ENCODE results near the gene CNPY1. TPM values are rescaled to one million over a fixed set of nuclear protein-coding genes. Genes with fewer than 3 reads are reported as not detected.
A peak's percentile ranks its signal among the peaks of the same experiment; 100 is the strongest.
"Not testable (repeated sequence)": the region's sequence is repeated elsewhere in the genome, so short reads cannot be mapped to it uniquely, and the experiment has no call there.

The CNPY1 gene
- total RNA-seq, 1 donor from 2014 or later, result 2.2 TPM

- no peak for DNase-seq (ENCODE audit: low read depth)
These were observed 12.3 kb downstream of the CNPY1 start for GRCh38 chr7:155533827-155534690.

DNA sequence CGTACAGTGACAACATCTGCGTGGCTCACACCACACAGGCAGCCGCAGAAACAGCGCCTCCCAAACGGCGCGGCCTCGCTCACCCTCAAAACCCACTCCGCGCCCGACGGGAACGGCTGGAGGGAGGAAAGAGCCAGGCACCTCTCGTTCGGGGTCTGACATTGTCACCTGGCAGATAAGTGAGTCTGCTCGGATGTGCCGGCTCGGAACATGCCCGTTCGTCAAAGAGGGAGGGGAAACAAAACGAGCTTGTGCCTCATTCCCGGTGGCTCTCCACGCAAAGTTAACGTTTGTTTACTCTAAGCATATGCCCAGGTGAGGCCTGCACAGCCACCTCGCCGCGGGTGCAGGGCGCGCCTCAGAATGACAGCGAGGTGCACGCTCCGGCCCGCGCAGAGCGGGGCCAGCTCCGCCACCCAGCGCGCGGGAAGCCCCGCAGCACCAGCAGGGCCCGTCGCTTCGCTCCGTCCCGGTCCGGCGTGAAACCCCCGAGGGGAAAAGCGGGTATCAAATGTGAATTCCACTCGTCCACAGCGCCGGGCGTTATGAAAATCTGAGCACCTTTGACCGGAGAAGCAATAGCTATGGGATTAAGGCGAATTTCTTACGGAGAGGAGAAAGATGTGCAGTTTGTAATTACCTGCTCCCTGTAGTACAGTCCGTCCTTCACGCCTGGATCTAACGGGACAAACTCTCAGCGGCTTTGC, 13.1 kb downstream of the CNPY1 start:
- DNase-seq (ENCODE audit: low read depth), result peak; percentile 30

GRCh38 chr7:155532792-155533119, 13.6 kb downstream of the CNPY1 start:
- no peak for DNase-seq (ENCODE audit: low read depth)

DNA sequence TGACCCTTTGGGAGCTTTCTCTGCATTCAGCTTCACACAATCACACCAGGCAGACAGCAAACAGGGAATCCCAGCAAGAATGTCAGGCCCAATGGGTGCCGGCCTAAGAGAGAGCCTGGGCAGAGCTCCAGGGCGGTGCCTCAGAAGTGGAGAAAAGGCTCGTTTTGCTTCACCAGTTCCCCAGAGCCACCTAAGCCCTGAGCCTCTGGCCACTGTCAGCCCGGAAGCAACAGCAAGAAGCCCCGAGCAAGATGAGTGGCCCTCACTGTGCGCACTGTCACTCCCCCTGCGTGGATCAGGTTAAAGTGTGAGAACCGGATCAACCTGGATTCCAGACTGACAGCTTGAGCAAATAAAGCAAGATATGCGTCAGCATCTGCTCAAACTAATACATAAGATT, 14.7 kb downstream of the CNPY1 start:
- no peak for DNase-seq (ENCODE audit: low read depth)

DNA sequence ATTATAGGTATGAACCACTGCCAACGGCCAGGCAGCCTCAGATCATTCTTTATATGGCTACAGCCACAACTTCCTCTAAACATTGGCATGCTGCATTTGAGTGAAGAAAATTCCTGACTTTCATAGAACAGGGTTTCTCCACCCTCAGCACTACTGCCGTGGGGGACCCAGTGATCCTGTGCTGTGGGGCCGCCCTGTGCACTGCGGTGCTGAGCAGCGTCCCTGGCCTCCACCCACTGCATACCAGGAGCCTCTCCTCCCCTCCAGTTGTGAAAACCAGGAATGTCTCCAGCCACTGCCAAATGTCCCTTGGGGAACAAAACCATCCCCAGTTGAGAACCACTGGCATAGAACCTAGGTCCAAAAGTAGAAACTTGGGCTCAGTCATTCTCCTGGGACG, 15.8 kb downstream of the CNPY1 start:
- peak; percentile 40 for DNase-seq (ENCODE audit: low read depth)

GRCh38 chr7:155529845-155530244, 16.5 kb downstream of the CNPY1 start:
- DNase-seq (ENCODE audit: low read depth), result no peak

DNA sequence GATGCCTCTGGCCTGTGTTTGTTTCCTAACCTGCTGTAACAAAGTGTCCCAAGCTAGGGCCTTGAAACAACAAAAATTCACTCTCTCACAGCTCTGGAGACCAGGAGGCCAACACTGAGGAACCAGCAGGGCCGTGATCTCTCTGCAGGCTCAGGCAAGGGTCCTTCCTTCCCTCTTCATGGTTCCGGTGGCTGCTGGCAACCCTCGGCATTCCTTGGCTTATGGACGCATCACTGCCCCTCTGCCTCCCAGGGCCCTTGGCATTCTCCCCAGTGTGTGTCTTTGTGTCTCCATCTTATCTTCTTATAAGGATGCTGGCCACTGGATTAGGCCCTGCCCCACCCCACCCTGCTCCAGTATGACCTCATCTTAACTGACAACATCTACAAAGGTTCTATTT, 17.0 kb downstream of the CNPY1 start:
- DNase-seq (ENCODE audit: low read depth), result no peak

- DNase-seq (ENCODE audit: low read depth), result no peak
These were observed 18.7 kb downstream of the CNPY1 start for GRCh38 chr7:155527664-155528063.

GRCh38 chr7:155526225-155526624, 20.1 kb downstream of the CNPY1 start:
- no peak for DNase-seq (ENCODE audit: low read depth)

GRCh38 chr7:155524018-155524556, 22.3 kb downstream of the CNPY1 start:
- peak; percentile 19 for DNase-seq (ENCODE audit: low read depth)

GRCh38 chr7:155523168-155523675, 23.1 kb downstream of the CNPY1 start:
- no peak for DNase-seq (ENCODE audit: low read depth)

DNA sequence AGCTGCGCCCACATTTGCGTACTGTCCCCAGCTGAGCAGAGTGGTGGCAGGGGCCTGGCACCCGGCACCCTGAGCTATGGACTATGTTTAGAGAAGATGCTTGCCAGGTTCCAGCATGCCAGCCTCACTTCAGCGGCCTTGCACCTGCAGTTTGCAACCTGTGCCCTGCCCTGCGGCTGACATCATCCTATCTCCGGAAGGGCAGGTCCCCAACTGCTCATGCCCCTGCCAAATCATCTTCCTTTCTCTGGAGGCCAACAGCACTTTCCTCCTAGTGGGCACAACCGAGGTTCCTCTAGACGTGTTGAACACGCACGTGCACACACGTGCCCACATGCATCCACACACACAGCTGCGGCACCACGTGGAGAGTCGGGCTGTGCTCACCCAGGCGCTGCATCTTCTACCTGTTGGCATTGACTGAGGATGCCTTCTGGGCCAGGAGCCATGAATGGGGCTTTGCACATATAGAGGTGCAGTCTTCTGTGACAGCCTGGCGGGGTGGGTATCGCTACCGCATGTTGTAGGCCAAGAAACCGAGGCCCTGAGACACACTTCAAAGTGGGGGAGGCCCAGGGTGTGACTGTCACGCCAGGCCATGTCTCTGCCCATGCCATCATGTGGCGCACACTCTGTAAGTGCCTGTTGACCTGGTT, 24.5 kb downstream of the CNPY1 start:
- no peak for DNase-seq (ENCODE audit: low read depth)

DNA sequence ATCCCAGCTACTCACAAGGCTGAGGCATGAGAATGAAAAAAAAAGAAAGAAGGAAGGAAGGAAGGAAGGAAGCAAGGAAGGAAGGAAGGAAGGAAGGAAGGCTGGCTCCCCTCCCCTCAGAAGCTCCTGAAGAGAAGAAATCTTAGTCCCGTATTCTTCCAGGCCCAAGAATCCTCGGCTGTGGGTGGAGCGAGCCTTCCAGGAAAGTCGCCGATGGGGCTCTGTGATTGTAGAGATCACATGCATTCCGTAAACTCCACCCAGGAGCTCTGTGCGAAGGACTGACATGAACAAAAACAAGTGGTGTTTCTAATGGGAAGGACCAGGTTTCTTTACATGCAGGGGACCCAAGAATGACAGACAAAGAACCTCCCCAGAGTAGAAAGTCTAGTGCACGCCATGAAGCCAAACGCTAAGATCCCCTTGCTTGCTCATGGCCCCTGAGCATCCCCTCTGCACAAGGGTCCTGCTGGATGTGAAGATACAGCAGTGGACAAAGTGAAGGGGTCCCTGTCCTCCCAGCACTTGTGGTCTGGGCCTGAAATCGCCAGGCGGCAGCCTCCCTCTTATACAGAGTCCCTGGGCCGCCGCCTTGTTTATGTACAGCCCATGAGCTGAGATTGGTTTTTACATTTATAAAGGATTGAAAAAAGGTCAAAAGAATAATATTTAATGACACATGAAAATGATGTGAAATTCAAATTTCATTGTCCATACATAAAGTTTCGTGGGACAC, 25.2 kb downstream of the CNPY1 start:
- no peak for DNase-seq (ENCODE audit: low read depth)

- DNase-seq (ENCODE audit: low read depth), result no peak
These were observed 26.2 kb downstream of the CNPY1 start for GRCh38 chr7:155520114-155520513.

DNA sequence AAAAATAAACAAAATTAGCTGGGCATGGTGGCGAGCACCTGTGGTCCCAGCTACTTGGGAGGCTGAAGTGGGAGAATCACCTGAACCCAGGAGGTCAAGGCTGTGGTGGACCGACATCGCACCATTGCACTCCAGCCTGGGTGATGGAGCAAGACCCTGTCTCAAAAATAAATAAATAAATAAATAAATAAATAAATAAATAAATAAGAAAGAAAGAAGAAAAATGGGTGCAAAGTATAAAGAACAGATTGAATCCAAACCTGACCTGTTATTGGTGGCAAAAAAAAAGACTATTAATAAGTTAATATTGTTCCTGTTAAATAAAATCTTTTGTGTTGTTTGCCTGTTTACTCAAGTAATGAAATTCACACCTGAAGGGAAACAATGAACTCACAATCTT, 27.0 kb downstream of the CNPY1 start:
- not testable (repeated sequence) for DNase-seq (ENCODE audit: low read depth)

GRCh38 chr7:155518633-155519032, 27.7 kb downstream of the CNPY1 start:
- DNase-seq (ENCODE audit: low read depth), result no peak

- no peak for DNase-seq (ENCODE audit: low read depth)
These were observed 28.4 kb downstream of the CNPY1 start for GRCh38 chr7:155517969-155518368.

GRCh38 chr7:155517452-155517851, 28.9 kb downstream of the CNPY1 start:
- no peak for DNase-seq (ENCODE audit: low read depth)

GRCh38 chr7:155516466-155516865, 29.9 kb downstream of the CNPY1 start:
- DNase-seq (ENCODE audit: low read depth), result no peak

DNA sequence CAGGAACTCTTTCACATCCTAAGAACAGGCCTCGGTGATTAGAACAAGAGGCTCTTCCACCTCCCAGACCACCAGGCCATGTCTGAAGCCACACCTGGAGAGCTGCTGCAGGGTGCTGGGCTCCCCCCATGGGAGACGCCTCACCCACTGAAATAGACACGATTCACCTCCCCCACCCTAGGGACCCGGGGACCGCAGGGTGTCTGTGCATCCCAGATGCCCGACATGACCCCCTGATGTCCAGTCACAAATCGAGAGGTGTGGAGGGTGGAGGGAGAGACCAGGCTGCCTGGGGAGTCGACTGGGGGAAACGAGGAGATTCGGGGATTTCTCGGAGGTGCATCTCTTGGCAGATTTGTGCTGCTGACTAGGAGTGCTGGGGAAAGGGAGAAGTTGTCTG, 31.0 kb downstream of the CNPY1 start:
- DNase-seq (ENCODE audit: low read depth), result no peak

GRCh38 chr7:155514296-155514695, 32.1 kb downstream of the CNPY1 start:
- DNase-seq (ENCODE audit: low read depth), result no peak

All from myocyte (in vitro differentiated cells).